Muscle of leg (tissue), 11 donors: ENCODE measurements around the gene VPS13D. TPM values are rescaled to one million over a fixed set of nuclear protein-coding genes. Genes with fewer than 3 reads are reported as not detected.
A peak's percentile ranks its signal among the peaks of the same experiment; 100 is the strongest.
"Not testable (repeated sequence)": the region's sequence is repeated elsewhere in the genome, so short reads cannot be mapped to it uniquely, and the experiment has no call there.

ENCODE experiments used
- DNase-seq: peaks from one replicate; pipeline ENCODE4 v3.0.0; 2013
- H3K27ac ChIP-seq: one replicate; pipeline ENCODE4 v1.5.1; 2013; ENCODE audit warnings: mild to moderate bottlenecking, low read length, control low read depth
- H3K27me3 ChIP-seq: one replicate; pipeline ENCODE4 v1.6.1; 2013; ENCODE audit warnings: low read length; ENCODE audit not compliant: control insufficient read depth, insufficient read depth
- H3K36me3 ChIP-seq: one replicate; pipeline ENCODE4 v1.6.1; 2013; ENCODE audit warnings: low read length; ENCODE audit not compliant: control insufficient read depth, insufficient read depth
- H3K4me1 ChIP-seq: one replicate; pipeline ENCODE4 v1.6.1; 2013; ENCODE audit warnings: low read length; ENCODE audit not compliant: control insufficient read depth, insufficient read depth
- H3K4me3 ChIP-seq: one replicate; pipeline ENCODE4 v1.5.1; 2013; ENCODE audit warnings: low read length, control low read depth
- H3K9me3 ChIP-seq: replicated peaks from 2 replicates; pipeline ENCODE4 v1.6.1; 2013; ENCODE audit warnings: low read depth, low read length; ENCODE audit not compliant: control insufficient read depth
- WGBS: methylation state at CpG from one replicate; pipeline ENCODE4 v1.1.5; 2013; ENCODE audit warnings: missing lambda C conversion rate; ENCODE audit not compliant: insufficient coverage; 5-methylcytosine and 5-hydroxymethylcytosine counted together
- polyA plus RNA-seq, 8 donors: library from polyadenylated mRNA; unstranded; fragments of 120-200 nt; gene quantifications; one replicate each; pipeline versions ENCODE4 v1.2.1 to v1.2.3, GENCODE V29; 2013; ENCODE audit warnings: inconsistent platforms in 1 of 8, low replicate concordance in 1 of 8; ENCODE audit not compliant: insufficient read length in 8 of 8, insufficient read depth in 1 of 8
- total RNA-seq: library from RNA; stranded (reverse); fragments of 120-200 nt; gene quantifications from one replicate; pipeline ENCODE4 v1.2.4, GENCODE V29; 2013

Gene VPS13D
- total and polyA plus RNA-seq, 9 donors, result 14.9 to 21.2 (median 17.0) TPM

GRCh38 chr1:12206238-12206637, 23.6 kb upstream of the VPS13D start:
- 72% methylated on average over 4 of the region's 5 CpGs for WGBS
- no peak for DNase-seq
- Histone ChIP-seq H3K27ac (no peak overlapping the region), H3K4me1 (peaks cover 2% of the 10 kb centered on the region), H3K4me3 (no peak overlapping the region), H3K27me3 (no peaks in the 10 kb centered on the region), H3K9me3 (no peaks in the 10 kb centered on the region), H3K36me3 (peaks cover 3% of the 10 kb centered on the region)

DNA sequence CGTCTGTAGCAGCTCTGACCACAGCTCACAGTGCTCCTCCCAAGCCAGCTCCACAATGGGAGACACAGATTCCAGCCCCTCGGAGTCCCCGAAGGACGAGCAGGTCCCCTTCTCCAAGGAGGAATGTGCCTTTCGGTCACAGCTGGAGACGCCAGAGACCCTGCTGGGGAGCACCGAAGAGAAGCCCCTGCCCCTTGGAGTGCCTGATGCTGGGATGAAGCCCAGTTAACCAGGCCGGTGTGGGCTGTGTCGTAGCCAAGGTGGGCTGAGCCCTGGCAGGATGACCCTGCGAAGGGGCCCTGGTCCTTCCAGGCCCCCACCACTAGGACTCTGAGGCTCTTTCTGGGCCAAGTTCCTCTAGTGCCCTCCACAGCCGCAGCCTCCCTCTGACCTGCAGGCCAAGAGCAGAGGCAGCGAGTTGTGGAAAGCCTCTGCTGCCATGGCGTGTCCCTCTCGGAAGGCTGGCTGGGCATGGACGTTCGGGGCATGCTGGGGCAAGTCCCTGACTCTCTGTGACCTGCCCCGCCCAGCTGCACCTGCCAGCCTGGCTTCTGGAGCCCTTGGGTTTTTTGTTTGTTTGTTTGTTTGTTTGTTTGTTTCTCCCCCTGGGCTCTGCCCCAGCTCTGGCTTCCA, 22.9 kb upstream of the VPS13D start:
- Histone ChIP-seq H3K36me3 (peaks cover 3% of the 10 kb centered on the region), H3K27ac (no peak overlapping the region), H3K27me3 (no peaks in the 10 kb centered on the region), H3K4me1 (peaks cover 2% of the 10 kb centered on the region), H3K4me3 (no peak overlapping the region), H3K9me3 (no peaks in the 10 kb centered on the region)
- WGBS, result 70% methylated on average over 15 of the region's 17 CpGs
- DNase-seq, result no peak

DNA sequence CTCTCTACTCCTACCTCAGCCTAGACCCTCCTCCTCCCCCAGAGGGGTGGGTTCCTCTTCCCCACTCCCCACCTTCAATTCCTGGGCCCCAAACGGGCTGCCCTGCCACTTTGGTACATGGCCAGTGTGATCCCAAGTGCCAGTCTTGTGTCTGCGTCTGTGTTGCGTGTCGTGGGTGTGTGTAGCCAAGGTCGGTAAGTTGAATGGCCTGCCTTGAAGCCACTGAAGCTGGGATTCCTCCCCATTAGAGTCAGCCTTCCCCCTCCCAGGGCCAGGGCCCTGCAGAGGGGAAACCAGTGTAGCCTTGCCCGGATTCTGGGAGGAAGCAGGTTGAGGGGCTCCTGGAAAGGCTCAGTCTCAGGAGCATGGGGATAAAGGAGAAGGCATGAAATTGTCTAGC, 21.6 kb upstream of the VPS13D start:
- Histone ChIP-seq H3K36me3 (peaks cover 3% of the 10 kb centered on the region), H3K27me3 (no peaks in the 10 kb centered on the region), H3K9me3 (no peaks in the 10 kb centered on the region), H3K4me1 (peaks cover 2% of the 10 kb centered on the region), H3K4me3 (no peak overlapping the region), H3K27ac (no peak overlapping the region)
- DNase-seq, result no peak
- WGBS, result 17% methylated on average over 1 of the region's 6 CpGs

DNA sequence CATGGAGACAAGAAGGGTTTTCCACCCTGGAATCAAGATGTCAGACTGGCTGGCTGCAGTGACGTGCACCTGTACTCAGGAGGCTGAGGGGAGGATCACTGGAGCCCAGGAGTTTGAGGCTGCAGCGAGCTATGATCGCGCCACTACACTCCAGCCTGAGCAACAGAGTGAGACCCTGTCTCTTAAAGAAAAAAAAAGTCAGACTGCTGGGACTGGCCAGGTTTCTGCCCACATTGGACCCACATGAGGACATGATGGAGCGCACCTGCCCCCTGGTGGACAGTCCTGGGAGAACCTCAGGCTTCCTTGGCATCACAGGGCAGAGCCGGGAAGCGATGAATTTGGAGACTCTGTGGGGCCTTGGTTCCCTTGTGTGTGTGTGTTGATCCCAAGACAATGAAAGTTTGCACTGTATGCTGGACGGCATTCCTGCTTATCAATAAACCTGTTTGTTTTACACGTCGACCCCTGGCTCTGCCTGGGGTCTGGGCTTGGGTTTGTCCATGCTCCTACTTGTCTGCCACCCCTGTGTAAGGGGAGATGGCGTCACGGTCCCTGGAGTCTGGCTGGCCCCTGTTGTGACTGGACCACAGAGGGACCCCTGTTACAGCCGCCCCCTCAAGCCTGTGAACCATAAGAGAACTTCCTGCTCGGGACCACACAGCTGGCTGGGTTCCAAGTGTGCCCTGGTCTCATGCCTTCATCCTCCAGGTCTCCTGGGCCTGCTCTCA, 20.9 kb upstream of the VPS13D start:
- Histone ChIP-seq H3K36me3 (peaks cover 3% of the 10 kb centered on the region), H3K4me1 (peaks cover 2% of the 10 kb centered on the region), H3K9me3 (no peaks in the 10 kb centered on the region), H3K4me3 (no peak overlapping the region), H3K27me3 (peaks cover 2% of the 10 kb centered on the region), H3K27ac (no peak overlapping the region)
- peak; percentile 82 for DNase-seq
- WGBS, result 29% methylated on average over 14 of the region's 14 CpGs

DNA sequence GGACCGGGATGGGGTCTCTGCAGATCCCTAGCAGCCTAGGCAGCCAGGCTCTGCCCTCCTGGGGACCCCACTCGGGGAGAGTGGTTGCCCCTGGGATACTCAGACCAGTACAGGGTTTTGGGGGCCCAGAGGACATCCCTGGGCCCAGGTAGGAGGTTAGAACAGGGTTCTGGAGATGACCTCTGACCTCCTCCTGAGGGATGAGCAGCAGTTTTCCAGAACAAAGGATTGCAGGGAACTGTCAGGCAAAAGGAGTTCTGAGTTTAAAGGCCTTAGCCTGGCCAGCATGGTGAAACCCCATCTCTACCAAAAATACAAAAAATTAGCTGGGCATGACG, 20.4 kb upstream of the VPS13D start:
- 64% methylated on average over 3 of the region's 3 CpGs for WGBS
- H3K4me3 ChIP-seq, result no peak overlapping the region
- no peak for DNase-seq
- no peaks in the 10 kb centered on the region for H3K9me3 ChIP-seq
- H3K4me1 ChIP-seq, result peaks cover 2% of the 10 kb centered on the region
- H3K27ac ChIP-seq, result no peak overlapping the region
- peaks cover 2% of the 10 kb centered on the region for H3K27me3 ChIP-seq
- peaks cover 3% of the 10 kb centered on the region for H3K36me3 ChIP-seq

DNA sequence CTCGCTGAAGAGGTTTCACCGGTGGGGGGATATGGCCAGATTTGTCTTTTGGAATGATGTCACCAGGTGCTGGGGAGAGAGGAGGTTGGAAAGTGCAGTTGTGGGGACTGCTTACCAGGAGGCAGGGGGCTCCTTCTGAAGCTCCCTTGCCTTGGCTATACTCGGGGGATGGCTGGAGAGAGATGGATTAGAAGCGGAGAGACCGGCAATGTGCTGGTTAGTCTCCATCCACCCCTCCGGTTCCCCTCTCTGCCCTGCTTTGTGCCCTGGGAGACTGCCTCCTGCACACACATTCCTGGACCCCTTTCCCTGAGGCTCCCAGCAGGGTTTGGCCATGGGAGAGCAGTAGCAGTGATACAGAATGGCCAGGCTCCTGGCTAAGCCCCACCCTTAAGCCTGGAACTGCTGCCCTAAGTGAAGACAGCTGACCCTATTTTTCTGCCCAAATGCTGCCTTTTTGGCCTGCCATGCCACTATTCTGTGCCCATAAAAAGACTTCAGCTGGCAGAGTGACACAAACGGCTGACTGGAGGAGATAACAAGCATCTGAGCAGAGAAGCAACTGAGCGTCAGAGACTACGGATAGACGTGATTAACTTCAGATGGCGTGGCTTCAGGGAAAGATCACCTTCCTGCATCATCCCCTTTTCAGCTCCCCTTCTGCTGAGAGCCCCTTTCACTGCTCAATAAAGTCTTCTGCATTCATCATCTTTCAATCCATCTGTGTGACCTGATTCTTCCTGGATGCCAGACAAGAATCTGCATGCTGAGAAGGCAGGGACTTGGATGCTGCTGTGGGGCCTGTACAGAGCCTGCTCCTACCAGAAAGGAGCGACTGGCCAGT, 14.5 kb upstream of the VPS13D start:
- no peaks in the 10 kb centered on the region for H3K36me3 ChIP-seq
- 75% methylated on average over 9 of the region's 12 CpGs for WGBS

DNA sequence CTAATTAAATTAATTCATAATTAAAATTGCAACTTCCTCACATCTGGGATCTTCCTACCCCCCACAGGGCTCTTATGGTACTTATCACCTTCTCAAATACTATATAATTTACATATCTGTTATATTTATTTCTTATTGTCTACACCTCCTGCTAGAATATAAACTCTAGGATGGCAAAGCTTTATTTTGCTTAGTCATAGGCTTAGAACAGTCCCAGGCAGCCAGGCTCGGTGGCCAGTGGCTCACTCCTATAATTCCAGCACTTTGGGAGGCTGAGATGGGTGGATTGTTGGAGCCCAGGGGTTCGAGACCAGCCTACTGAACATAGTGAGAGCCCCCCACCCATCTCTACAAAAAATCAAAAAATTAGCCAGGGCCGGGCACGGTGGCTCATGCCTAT, 10.0 kb upstream of the VPS13D start:
- no CpG with 5 or more reads among the region's 4 CpGs for WGBS
- no peak overlapping the region for H3K4me3 ChIP-seq
- H3K27ac ChIP-seq, result no peak overlapping the region
- H3K4me1 ChIP-seq, result no peaks in the 10 kb centered on the region
- DNase-seq, result no peak
- peaks cover 2% of the 10 kb centered on the region for H3K9me3 ChIP-seq
- no peaks in the 10 kb centered on the region for H3K36me3 ChIP-seq
- peaks cover 7% of the 10 kb centered on the region for H3K27me3 ChIP-seq

More for the DNA sequence above, 14.5 kb upstream of the VPS13D start:
- Histone ChIP-seq H3K27ac (no peak overlapping the region), H3K9me3 (peaks cover 2% of the 10 kb centered on the region), H3K4me3 (no peak overlapping the region), H3K4me1 (no peaks in the 10 kb centered on the region), H3K27me3 (peaks cover 5% of the 10 kb centered on the region)
- DNase-seq, result no peak

DNA sequence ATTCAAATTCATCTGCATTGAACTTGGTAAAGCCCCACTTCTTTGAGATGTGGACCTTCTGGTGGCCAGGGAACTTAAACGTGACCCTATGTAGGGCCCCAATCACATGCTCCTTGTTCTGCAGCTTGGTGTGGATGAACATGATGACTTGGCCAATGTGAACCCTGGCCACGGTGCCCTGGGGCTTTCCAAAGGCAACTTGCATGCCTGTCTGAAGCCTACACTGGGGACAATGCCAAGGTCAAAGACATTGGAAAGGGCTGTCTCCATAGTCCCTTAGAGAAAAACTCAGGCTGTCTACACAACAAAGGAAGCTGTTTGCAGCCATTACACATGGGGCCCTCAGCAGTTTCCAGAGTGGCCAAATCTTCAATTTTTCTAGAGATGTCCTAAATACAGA, 8.9 kb upstream of the VPS13D start:
- no peaks in the 10 kb centered on the region for H3K9me3 ChIP-seq
- H3K36me3 ChIP-seq, result no peaks in the 10 kb centered on the region
- H3K27me3 ChIP-seq, result peaks cover 3% of the 10 kb centered on the region
- H3K4me1 ChIP-seq, result no peaks in the 10 kb centered on the region
- H3K4me3 ChIP-seq, result no peak overlapping the region
- DNase-seq, result no peak
- 74% methylated on average over 2 of the region's 2 CpGs for WGBS
- H3K27ac ChIP-seq, result no peak overlapping the region

- 100% methylated on average over 1 of the region's 1 CpG for WGBS
- not testable (repeated sequence) for DNase-seq, H3K9me3 ChIP-seq, H3K4me3 ChIP-seq, H3K36me3 ChIP-seq, H3K4me1 ChIP-seq, H3K27me3 ChIP-seq, H3K27ac ChIP-seq
These were observed 7.1 kb upstream of the VPS13D start for GRCh38 chr1:12222700-12223099.

DNA sequence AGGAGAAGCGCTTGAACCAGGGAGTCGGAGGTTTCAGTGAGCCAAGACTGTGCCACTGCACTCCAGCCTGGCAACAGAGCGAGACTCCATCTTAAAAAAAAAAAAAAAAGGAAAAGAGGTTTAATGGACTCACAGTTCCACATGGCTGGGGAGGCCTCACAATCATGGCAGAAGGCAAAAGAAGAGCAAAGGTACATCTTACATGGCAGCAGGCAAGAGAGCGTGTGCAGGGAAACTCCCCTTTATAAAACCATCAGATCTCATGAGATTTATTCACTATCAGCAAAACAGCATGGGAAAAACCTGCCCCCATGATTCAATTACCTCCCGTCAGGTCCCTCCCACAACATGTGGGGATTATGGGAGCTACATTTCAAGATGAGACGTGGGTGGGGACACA, 5.7 kb upstream of the VPS13D start:
- H3K27ac ChIP-seq, DNase-seq, H3K4me1 ChIP-seq, H3K27me3 ChIP-seq, H3K36me3 ChIP-seq, H3K4me3 ChIP-seq, H3K9me3 ChIP-seq: not testable (repeated sequence)
- 95% methylated on average over 3 of the region's 6 CpGs for WGBS
